Calu3 (cell line): Measurements from ENCODE around the gene PRADC1. TPM values are rescaled to one million over a fixed set of nuclear protein-coding genes. Genes with fewer than 3 reads are reported as not detected.

Experiments
- BruUV-seq: library from RNA; stranded (reverse); fragments of 400-500 nt; replicated peaks from 2 replicates; lab custom pipeline; 2021; lab: Mats Ljungman, UMichigan
- CTCF ChIA-PET: fragments of 300-600 bp; sonication (Branson Sonifier 250); formaldehyde crosslinking; loops from one replicate; lab custom pipeline; 2022; ENCODE audit warnings: antibody characterized with exemption; lab: Charles Lee
- DNase-seq: peaks from one replicate; pipeline ENCODE4 v3.0.0; 2022
- H3K27ac Mint-ChIP-seq: one replicate; pipeline ENCODE4 v1.8.0; 2022; ENCODE audit warnings: mixed read lengths; ENCODE audit not compliant: unreplicated experiment
- H3K27me3 Mint-ChIP-seq: one replicate; pipeline ENCODE4 v1.8.0; 2022; ENCODE audit warnings: mixed read lengths; ENCODE audit not compliant: unreplicated experiment
- H3K36me3 Mint-ChIP-seq: one replicate; pipeline ENCODE4 v1.8.0; 2022; ENCODE audit warnings: mild to moderate bottlenecking, moderate library complexity, mixed read lengths; ENCODE audit not compliant: insufficient read depth, unreplicated experiment
- H3K4me1 Mint-ChIP-seq: one replicate; pipeline ENCODE4 v1.8.0; 2022; ENCODE audit warnings: mild to moderate bottlenecking, low read depth, mixed read lengths; ENCODE audit not compliant: unreplicated experiment
- H3K4me3 Mint-ChIP-seq: one replicate; pipeline ENCODE4 v1.8.0; 2022; ENCODE audit warnings: mild to moderate bottlenecking, low read depth, moderate library complexity, mixed read lengths; ENCODE audit not compliant: unreplicated experiment
- H3K9me3 Mint-ChIP-seq: one replicate; pipeline ENCODE4 v1.8.0; 2022; ENCODE audit warnings: low read depth, mixed read lengths; ENCODE audit not compliant: unreplicated experiment
- CTCF ChIP-seq: fragments of 200-600 bp; IDR thresholded peaks from one replicate; pipeline ENCODE4 v1.8.0; 2022; ENCODE audit warnings: antibody characterized with exemption; ENCODE audit not compliant: unreplicated experiment
- intact Hi-C: fragments of 100-400 bp; cut with micrococcal nuclease; formaldehyde crosslinking; loops from one replicate; pipeline ENCODE4 v1.10.0; 2022; ENCODE audit not compliant: unreplicated experiment
- total RNA-seq: library from RNA; stranded (reverse); gene quantifications from 2 replicates; pipeline ENCODE4 v1.2.3, GENCODE V29; 2022

The PRADC1 gene
- total RNA-seq, 1 experiment from 2014 or later, result 13.8 TPM

- Mint-ChIP-seq H3K36me3 (peaks cover 38% of the 10 kb centered on the region), H3K27me3 (no peaks in the 10 kb centered on the region), H3K27ac (no peak overlapping the region), H3K4me3 (no peak overlapping the region), H3K9me3 (no peaks in the 10 kb centered on the region), H3K4me1 (no peaks in the 10 kb centered on the region)
- CTCF ChIA-PET, result no interaction called here
- no peak for TF ChIP-seq CTCF
- intact Hi-C loops, result no loop called here
- BruUV-seq, result no TSS peak
- DNase-seq, result no peak
These were observed 24.5 kb upstream of the PRADC1 start for GRCh38 chr2:73257425-73258125.

- intact Hi-C loops, result no loop called here
- H3K9me3 Mint-ChIP-seq, result no peaks in the 10 kb centered on the region
- peaks cover 42% of the 10 kb centered on the region for H3K36me3 Mint-ChIP-seq
- no peaks in the 10 kb centered on the region for H3K4me1 Mint-ChIP-seq
- TF ChIP-seq CTCF, result no peak
- CTCF ChIA-PET, result no interaction called here
- no peak overlapping the region for H3K27ac Mint-ChIP-seq
- no peak overlapping the region for H3K4me3 Mint-ChIP-seq
- DNase-seq, result no peak
- H3K27me3 Mint-ChIP-seq, result no peaks in the 10 kb centered on the region
- BruUV-seq, result no TSS peak
These were observed 24.0 kb upstream of the PRADC1 start for GRCh38 chr2:73257021-73257420.

GRCh38 chr2:73256618-73256922 lies 23.5 kb upstream of the PRADC1 start:
- peaks cover 39% of the 10 kb centered on the region for H3K36me3 Mint-ChIP-seq
- BruUV-seq, result no TSS peak
- no peak for DNase-seq
- intact Hi-C loops, result no loop called here
- H3K4me3 Mint-ChIP-seq, result no peak overlapping the region
- no peaks in the 10 kb centered on the region for H3K9me3 Mint-ChIP-seq
- no peaks in the 10 kb centered on the region for H3K27me3 Mint-ChIP-seq
- CTCF ChIA-PET, result no interaction called here
- H3K27ac Mint-ChIP-seq, result no peak overlapping the region
- H3K4me1 Mint-ChIP-seq, result no peaks in the 10 kb centered on the region
- no peak for TF ChIP-seq CTCF

- no peak overlapping the region for H3K4me3 Mint-ChIP-seq
- H3K9me3 Mint-ChIP-seq, result no peaks in the 10 kb centered on the region
- no peak overlapping the region for H3K27ac Mint-ChIP-seq
- H3K27me3 Mint-ChIP-seq, result no peaks in the 10 kb centered on the region
- CTCF ChIA-PET, result no interaction called here
- TF ChIP-seq CTCF, result no peak
- intact Hi-C loops, result no loop called here
- H3K4me1 Mint-ChIP-seq, result no peaks in the 10 kb centered on the region
- no TSS peak for BruUV-seq
- peaks cover 43% of the 10 kb centered on the region for H3K36me3 Mint-ChIP-seq
- no peak for DNase-seq
These were observed 23.0 kb upstream of the PRADC1 start for GRCh38 chr2:73255907-73256617.
